ENCODE data around the gene POU2F1.
"Not testable (repeated sequence)": the region's sequence is repeated elsewhere in the genome, so short reads cannot be mapped to it uniquely, and the experiment has no call there.

POU2F1 gene

GRCh38 chr1:167317463-167317862 lies 96.8 kb downstream of the POU2F1 start:
- Histone ChIP-seq H3K4me3 (ENCODE audit: insufficient read length, low read depth) (no peak overlapping the region), H3K4me1 (ENCODE audit: insufficient read depth, insufficient read length) (no peaks in the 10 kb centered on the region), H3K27me3 (ENCODE audit: insufficient read depth, insufficient read length) (no peaks in the 10 kb centered on the region), H3K9ac (ENCODE audit: insufficient read length, low read depth) (no peak overlapping the region), H3K36me3 (ENCODE audit: insufficient read depth, insufficient read length, low read length) (no peaks in the 10 kb centered on the region), H3K9me3 (ENCODE audit: insufficient read depth, low read length) (peaks cover 62% of the 10 kb centered on the region)
- TF ChIP-seq ZNF274 (IDR thresholded peaks at IDR 0.05; ENCODE audit: low read depth, low read length): no peak
- TF ChIP-seq YY1 (IDR thresholded peaks at IDR 0.05; ENCODE audit: insufficient read depth, insufficient read length): no peak
- TF ChIP-seq SUZ12 (IDR thresholded peaks at IDR 0.05; ENCODE audit: extremely low read depth, insufficient read depth, insufficient read length): no peak
- DNase-seq (ENCODE audit: low read depth, low spot score): no peak

GRCh38 chr1:167319206-167319605 lies 98.5 kb downstream of the POU2F1 start:
- H3K9me3 ChIP-seq (ENCODE audit: insufficient read depth, low read length): peaks cover 79% of the 10 kb centered on the region
- not testable (repeated sequence) for H3K4me3 ChIP-seq (ENCODE audit: insufficient read length, low read depth); H3K36me3 ChIP-seq (ENCODE audit: insufficient read depth, insufficient read length, low read length); H3K4me1 ChIP-seq (ENCODE audit: insufficient read depth, insufficient read length); H3K9ac ChIP-seq (ENCODE audit: insufficient read length, low read depth); H3K27me3 ChIP-seq (ENCODE audit: insufficient read depth, insufficient read length); DNase-seq (ENCODE audit: low read depth, low spot score)

- peaks cover 63% of the 10 kb centered on the region for H3K9me3 ChIP-seq (ENCODE audit: insufficient read depth, low read length)
- no peak overlapping the region for H3K4me3 ChIP-seq (ENCODE audit: insufficient read length, low read depth)
- H3K27me3 ChIP-seq (ENCODE audit: insufficient read depth, insufficient read length): no peaks in the 10 kb centered on the region
- H3K36me3 ChIP-seq (ENCODE audit: insufficient read depth, insufficient read length, low read length): peaks cover 7% of the 10 kb centered on the region
- H3K9ac ChIP-seq (ENCODE audit: insufficient read length, low read depth): no peak overlapping the region
- no peak for TF ChIP-seq YY1 (IDR thresholded peaks at IDR 0.05; ENCODE audit: insufficient read depth, insufficient read length)
- TF ChIP-seq ZNF274 (IDR thresholded peaks at IDR 0.05; ENCODE audit: low read depth, low read length): no peak
- TF ChIP-seq SUZ12 (IDR thresholded peaks at IDR 0.05; ENCODE audit: extremely low read depth, insufficient read depth, insufficient read length): no peak
- DNase-seq (ENCODE audit: low read depth, low spot score): no peak
- H3K4me1 ChIP-seq (ENCODE audit: insufficient read depth, insufficient read length): no peaks in the 10 kb centered on the region
Observed at GRCh38 chr1:167322483-167322882, 101.8 kb downstream of the POU2F1 start.

- no peak overlapping the region for H3K4me3 ChIP-seq (ENCODE audit: insufficient read length, low read depth)
- H3K4me1 ChIP-seq (ENCODE audit: insufficient read depth, insufficient read length): no peaks in the 10 kb centered on the region
- TF ChIP-seq ZNF274 (IDR thresholded peaks at IDR 0.05; ENCODE audit: low read depth, low read length) (no peak), SUZ12 (IDR thresholded peaks at IDR 0.05; ENCODE audit: extremely low read depth, insufficient read depth, insufficient read length) (no peak), YY1 (IDR thresholded peaks at IDR 0.05; ENCODE audit: insufficient read depth, insufficient read length) (no peak)
- H3K36me3 ChIP-seq (ENCODE audit: insufficient read depth, insufficient read length, low read length): peaks cover 7% of the 10 kb centered on the region
- no peaks in the 10 kb centered on the region for H3K27me3 ChIP-seq (ENCODE audit: insufficient read depth, insufficient read length)
- no peak for DNase-seq (ENCODE audit: low read depth, low spot score)
- no peak overlapping the region for H3K9ac ChIP-seq (ENCODE audit: insufficient read length, low read depth)
- peaks cover 46% of the 10 kb centered on the region for H3K9me3 ChIP-seq (ENCODE audit: insufficient read depth, low read length)
Observed at GRCh38 chr1:167325151-167325550, 104.5 kb downstream of the POU2F1 start.

- no peak for DNase-seq (ENCODE audit: low read depth, low spot score)
- Histone ChIP-seq H3K9me3 (ENCODE audit: insufficient read depth, low read length) (peaks cover 14% of the 10 kb centered on the region), H3K9ac (ENCODE audit: insufficient read length, low read depth) (no peak overlapping the region), H3K4me1 (ENCODE audit: insufficient read depth, insufficient read length) (no peaks in the 10 kb centered on the region), H3K4me3 (ENCODE audit: insufficient read length, low read depth) (no peak overlapping the region), H3K36me3 (ENCODE audit: insufficient read depth, insufficient read length, low read length) (peaks cover 7% of the 10 kb centered on the region), H3K27me3 (ENCODE audit: insufficient read depth, insufficient read length) (no peaks in the 10 kb centered on the region)
- TF ChIP-seq SUZ12 (IDR thresholded peaks at IDR 0.05; ENCODE audit: extremely low read depth, insufficient read depth, insufficient read length) (no peak), YY1 (IDR thresholded peaks at IDR 0.05; ENCODE audit: insufficient read depth, insufficient read length) (no peak), ZNF274 (IDR thresholded peaks at IDR 0.05; ENCODE audit: low read depth, low read length) (no peak)
Observed at GRCh38 chr1:167328306-167328815, 107.7 kb downstream of the POU2F1 start.

GRCh38 chr1:167328816-167329483 lies 108.3 kb downstream of the POU2F1 start:
- Histone ChIP-seq H3K4me1 (ENCODE audit: insufficient read depth, insufficient read length) (no peaks in the 10 kb centered on the region), H3K9ac (ENCODE audit: insufficient read length, low read depth) (no peak overlapping the region), H3K27me3 (ENCODE audit: insufficient read depth, insufficient read length) (no peaks in the 10 kb centered on the region), H3K4me3 (ENCODE audit: insufficient read length, low read depth) (no peak overlapping the region), H3K9me3 (ENCODE audit: insufficient read depth, low read length) (peaks cover 9% of the 10 kb centered on the region), H3K36me3 (ENCODE audit: insufficient read depth, insufficient read length, low read length) (peaks cover 2% of the 10 kb centered on the region)
- DNase-seq (ENCODE audit: low read depth, low spot score): peak; percentile 51
- no peak for TF ChIP-seq YY1 (IDR thresholded peaks at IDR 0.05; ENCODE audit: insufficient read depth, insufficient read length)
- no peak for TF ChIP-seq ZNF274 (IDR thresholded peaks at IDR 0.05; ENCODE audit: low read depth, low read length)
- TF ChIP-seq SUZ12 (IDR thresholded peaks at IDR 0.05; ENCODE audit: extremely low read depth, insufficient read depth, insufficient read length): no peak

- Histone ChIP-seq H3K9me3 (ENCODE audit: insufficient read depth, low read length) (no peaks in the 10 kb centered on the region), H3K36me3 (ENCODE audit: insufficient read depth, insufficient read length, low read length) (no peaks in the 10 kb centered on the region), H3K9ac (ENCODE audit: insufficient read length, low read depth) (no peak overlapping the region), H3K27me3 (ENCODE audit: insufficient read depth, insufficient read length) (no peaks in the 10 kb centered on the region), H3K4me3 (ENCODE audit: insufficient read length, low read depth) (no peak overlapping the region), H3K4me1 (ENCODE audit: insufficient read depth, insufficient read length) (no peaks in the 10 kb centered on the region)
- no peak for TF ChIP-seq YY1 (IDR thresholded peaks at IDR 0.05; ENCODE audit: insufficient read depth, insufficient read length)
- TF ChIP-seq ZNF274 (IDR thresholded peaks at IDR 0.05; ENCODE audit: low read depth, low read length): no peak
- TF ChIP-seq SUZ12 (IDR thresholded peaks at IDR 0.05; ENCODE audit: extremely low read depth, insufficient read depth, insufficient read length): no peak
- DNase-seq (ENCODE audit: low read depth, low spot score): no peak
Observed at GRCh38 chr1:167330601-167331293, 110.1 kb downstream of the POU2F1 start.
